Heart right ventricle (tissue), 16 donors: Measurements from ENCODE around the gene TIMM23B. TPM values are rescaled to one million over a fixed set of nuclear protein-coding genes. Genes with fewer than 3 reads are reported as not detected.
"Not testable (repeated sequence)": the region's sequence is repeated elsewhere in the genome, so short reads cannot be mapped to it uniquely, and the experiment has no call there.

Source experiments
- ATAC-seq, 8 donors: fragments of 200-7000 bp; cut with Tn5 transposase; one replicate each; pipeline ENCODE4 v1.9.1; 2020; ENCODE audit warnings: mild to moderate bottlenecking in 8 of 8, moderate library complexity in 8 of 8, moderate number of reproducible peaks in 1 of 8
- DNase-seq, 2 donors: peaks; one replicate each; pipeline ENCODE4 v3.0.0-alpha.2; 2020
- H3K27ac ChIP-seq, 10 donors: fragments of 200-600 bp; sonication (generic) in 2 of 10; one replicate each; pipeline versions ENCODE4 v1.5.0 to v1.8.0; 2020 to 2022; ENCODE audit warnings: mild to moderate bottlenecking in 3 of 10
- H3K27me3 ChIP-seq, 7 donors: fragments of 200-600 bp; one replicate each; pipeline ENCODE4 v1.8.0; 2021 to 2022; ENCODE audit warnings: mild to moderate bottlenecking in 2 of 7
- H3K36me3 ChIP-seq, 9 donors: fragments of 200-600 bp; sonication (generic) in 1 of 9; one replicate each; pipeline versions ENCODE4 v1.5.0 to v1.8.0; 2020 to 2022; ENCODE audit warnings: mild to moderate bottlenecking in 2 of 9
- H3K4me1 ChIP-seq, 9 donors: fragments of 200-600 bp; sonication (generic) in 1 of 9; one replicate each; pipeline versions ENCODE4 v1.5.0 to v1.8.0; 2020 to 2022; ENCODE audit warnings: mild to moderate bottlenecking in 4 of 9
- H3K4me3 ChIP-seq, 10 donors: fragments of 200-600 bp; sonication (generic) in 2 of 10; one replicate each; pipeline versions ENCODE4 v1.5.0 to v1.8.0; 2020 to 2022; ENCODE audit warnings: mild to moderate bottlenecking in 7 of 10, moderate library complexity in 2 of 10
- H3K9me3 ChIP-seq, 11 donors: fragments of 200-600 bp in 10 of 11; sonication (generic) in 2 of 11; one replicate each; pipeline versions ENCODE4 v1.5.0 to v1.8.0; 2013 to 2022; ENCODE audit warnings: mild to moderate bottlenecking in 2 of 11, control low read depth in 1 of 11, moderate library complexity in 1 of 11
- CTCF ChIP-seq, 9 donors: fragments of 200-600 bp; sonication (generic) in 2 of 9; IDR thresholded peaks; one replicate each; pipeline versions ENCODE4 v1.5.0 to v1.8.0; 2021 to 2022; ENCODE audit warnings: antibody characterized with exemption in 9 of 9, mild to moderate bottlenecking in 5 of 9, moderate library complexity in 1 of 9
- WGBS, 2 donors: extraction: QIAGEN DNeasy Blood & Tissue Kit; methylation state at CpG; one replicate each; pipeline ENCODE4 v1.1.7; 2013; ENCODE audit warnings: inconsistent platforms in 1 of 2; 5-methylcytosine and 5-hydroxymethylcytosine counted together
- intact Hi-C, 10 donors: fragments of 100-400 bp; cut with DNase I; formaldehyde crosslinking; loops; one replicate each; pipeline versions ENCODE4 v1.11.1 to v1.14.2; 2022
- polyA plus RNA-seq, 2 donors: library from polyadenylated mRNA; stranded (reverse); fragments of 200-250 nt; gene quantifications; one replicate each; pipeline ENCODE4 v1.2.3, GENCODE V29; 2013
- total RNA-seq, 10 donors: library from RNA; stranded (reverse); fragmentation: NEBNext Ultra II Directional in 3 of 10; extraction: Animal tissue kit (Norgen Biotek cat#: 25700) in 3 of 10; gene quantifications; one replicate each; pipeline versions ENCODE4 v1.2.1 to v1.2.4, GENCODE V29; 2021 to 2023
- donor health status: Arrhythmogenic right ventricular cardiomyopathy.
- donor health status: ischemic (EF 13 %, LVEDD 7.1; RV severe dilation, severe dysfunction).
- donor health status: healthy with polysubstance abuse.
- donor health status: DM: no; HTN: yes; CAD: no.
- donor health status: DM: no; HTN: no; CAD: no.
- donor health status: ischemic (EF 25% LVEDD 6.9; RV normal size, moderate dysfunction).
- donor health status: ischemic (EF 25% LVEDD 5.7; RV mildly dilated, moderate dysfunction).
- donor health status: healthy.
- donor health status: DM: yes; HTN: yes; CAD: no.
- donor health status: Ischemic cardiomyopathy.
- donor health status: ischemic (EF 35%, LVEDD 5.7; RV mildly dilated, moderate dysfunction).
- donor health status: nonischemic (EF 11% LVEDD 7.7; RV severe dilation, severe dysfunction).
- donor health status: DM: yes; HTN: yes; CAD: no.
- donor health status: PGD.
- donor health status: ischemic (EF 29% LVEDD 5.4; RV normal size, mild dysfunction).
- donor health status: nonischemic (EF 23%, LVEDD 6.1; RV moderate dilation, normal function).

TIMM23B gene
- total and polyA plus RNA-seq, 12 donors, result 7.6 to 22.6 (median 18.8) TPM

DNA sequence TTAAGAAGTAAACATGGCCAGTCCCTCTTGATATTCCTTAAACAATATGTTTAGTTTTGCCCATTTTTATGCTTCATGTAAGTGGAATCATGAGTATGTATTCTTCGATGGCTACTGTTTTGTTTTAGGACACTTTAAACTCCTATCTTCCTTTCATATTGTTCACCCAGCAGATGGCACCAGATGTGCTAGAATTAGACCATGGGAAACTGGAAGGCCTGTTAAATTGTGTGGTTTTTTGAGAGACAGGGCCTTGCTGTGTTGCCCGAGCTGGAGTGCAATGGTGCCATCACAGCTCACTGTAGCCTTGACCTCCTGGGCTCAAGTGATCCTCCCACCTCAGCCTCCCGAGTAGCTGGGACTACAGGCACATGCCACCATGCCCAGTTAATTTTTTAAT, 11.3 kb downstream of the TIMM23B start:
- ATAC-seq, H3K27ac ChIP-seq, intact Hi-C loops, H3K4me3 ChIP-seq, H3K9me3 ChIP-seq, H3K4me1 ChIP-seq, DNase-seq, H3K27me3 ChIP-seq: not testable (repeated sequence)
- 60 to 79% methylated on average over 3 of the region's 3 CpGs for WGBS, 2 donors
- peak in 1 of 9 donors; percentile 12 for TF ChIP-seq CTCF (IDR thresholded peaks at IDR 0.05)
- peaks cover 0 to 60% (median 5%) of the 10 kb centered on the region in 9 donors for H3K36me3 ChIP-seq

DNA sequence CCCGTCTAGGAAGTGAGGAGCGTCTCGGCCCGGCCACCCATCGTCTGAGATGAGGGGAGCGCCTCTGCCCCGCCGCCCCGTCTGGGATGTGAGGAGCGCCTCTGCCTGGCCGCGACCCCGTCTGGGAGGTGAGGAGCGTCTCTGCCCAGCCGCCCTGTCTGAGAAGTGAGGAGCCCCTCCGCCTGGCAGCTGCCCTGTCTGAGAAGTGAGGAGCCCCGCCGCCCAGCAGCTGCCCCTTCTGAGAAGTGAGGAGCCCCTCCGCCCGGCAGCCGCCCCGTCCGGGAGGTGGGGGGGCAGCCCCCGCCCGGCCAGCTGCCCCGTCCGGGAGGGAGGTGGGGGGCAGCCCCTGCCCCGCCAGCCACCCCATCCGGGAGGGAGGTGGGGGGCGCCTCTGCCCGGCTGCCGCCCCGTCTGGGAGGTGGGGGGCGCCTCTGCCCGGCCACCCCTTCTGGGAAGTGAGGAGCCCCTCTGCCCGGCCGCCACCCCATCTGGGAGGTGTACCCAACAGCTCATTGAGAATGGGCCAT, 28.5 kb downstream of the TIMM23B start:
- H3K9me3 ChIP-seq, DNase-seq, H3K27ac ChIP-seq, H3K4me1 ChIP-seq, H3K4me3 ChIP-seq, ATAC-seq, H3K27me3 ChIP-seq, intact Hi-C loops: not testable (repeated sequence)
- H3K36me3 ChIP-seq, result peaks cover 0 to 13% (median 3%) of the 10 kb centered on the region in 9 donors
- WGBS, 2 donors, result 95 to 96% methylated on average over 24 to 37 of the region's 37 CpGs

DNA sequence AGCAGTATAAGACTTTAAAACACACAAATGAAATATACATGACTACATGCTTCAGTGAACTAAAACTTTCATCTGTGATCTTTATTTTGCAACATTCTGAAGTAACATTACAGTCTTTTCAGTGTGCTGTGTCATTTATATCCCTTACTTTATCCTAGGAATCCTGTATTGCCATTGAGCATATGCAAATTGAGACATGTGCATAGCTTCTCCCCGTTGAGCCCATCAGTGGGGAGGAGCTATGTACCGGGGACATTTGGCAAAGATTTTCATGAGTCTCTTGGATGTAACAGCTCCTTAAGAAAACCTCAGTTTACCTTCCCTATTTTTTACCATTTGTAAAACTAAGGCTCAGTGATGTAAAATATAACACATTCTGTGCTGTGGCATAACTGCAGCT, 29.6 kb downstream of the TIMM23B start:
- ATAC-seq, H3K4me1 ChIP-seq, H3K27me3 ChIP-seq, H3K9me3 ChIP-seq, DNase-seq, intact Hi-C loops, H3K4me3 ChIP-seq, H3K27ac ChIP-seq: not testable (repeated sequence)
- H3K36me3 ChIP-seq, result peaks cover 0 to 13% (median 3%) of the 10 kb centered on the region in 9 donors
- 38 to 58% methylated on average over 2 of the region's 2 CpGs for WGBS, 2 donors

GRCh38 chr10:49972094-49972493, 30.2 kb downstream of the TIMM23B start:
- ATAC-seq, result peak in 2 of 8 donors; percentile 50
- DNase-seq, H3K4me1 ChIP-seq, H3K27me3 ChIP-seq, H3K27ac ChIP-seq, H3K4me3 ChIP-seq, H3K9me3 ChIP-seq, intact Hi-C loops: not testable (repeated sequence)
- peaks cover 0 to 14% (median 3%) of the 10 kb centered on the region in 9 donors for H3K36me3 ChIP-seq
- WGBS, 2 donors, result 25 to 43% methylated on average over 3 of the region's 3 CpGs

DNA sequence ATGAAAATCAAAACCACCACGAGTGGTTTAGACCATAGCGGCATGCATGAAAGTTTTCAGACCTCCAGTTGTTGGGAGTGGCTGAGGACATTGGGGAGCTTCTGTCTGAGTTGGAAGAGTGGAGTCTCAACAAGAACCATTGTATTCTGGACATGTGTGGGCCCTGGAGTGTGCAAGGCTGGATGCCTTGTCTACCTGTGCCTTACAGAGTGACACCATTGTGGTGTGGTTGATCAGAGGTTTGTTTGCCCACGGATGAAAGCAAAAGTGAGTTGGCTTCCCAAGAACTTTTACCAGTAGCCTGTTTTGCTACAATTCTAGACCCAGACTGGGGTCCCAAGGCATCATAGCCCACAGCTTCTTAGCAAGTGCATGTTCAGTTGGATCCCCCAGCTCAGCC, 35.9 kb downstream of the TIMM23B start:
- 94 to 96% methylated on average over 3 of the region's 3 CpGs for WGBS, 2 donors

GRCh38 chr10:49987207-49987606, 45.4 kb downstream of the TIMM23B start:
- H3K27me3 ChIP-seq, H3K4me3 ChIP-seq, DNase-seq, intact Hi-C loops, ATAC-seq, H3K9me3 ChIP-seq, H3K4me1 ChIP-seq, H3K27ac ChIP-seq: not testable (repeated sequence)
- peaks cover 0 to 18% (median 2%) of the 10 kb centered on the region in 9 donors for H3K36me3 ChIP-seq
- 81 to 82% methylated on average over 3 of the region's 3 CpGs for WGBS, 2 donors

More for the DNA sequence above, 35.9 kb downstream of the TIMM23B start:
- ATAC-seq, intact Hi-C loops, H3K9me3 ChIP-seq, H3K27me3 ChIP-seq, H3K4me1 ChIP-seq, DNase-seq, H3K4me3 ChIP-seq, H3K27ac ChIP-seq: not testable (repeated sequence)
- peaks cover 0 to 26% (median 3%) of the 10 kb centered on the region in 9 donors for H3K36me3 ChIP-seq

DNA sequence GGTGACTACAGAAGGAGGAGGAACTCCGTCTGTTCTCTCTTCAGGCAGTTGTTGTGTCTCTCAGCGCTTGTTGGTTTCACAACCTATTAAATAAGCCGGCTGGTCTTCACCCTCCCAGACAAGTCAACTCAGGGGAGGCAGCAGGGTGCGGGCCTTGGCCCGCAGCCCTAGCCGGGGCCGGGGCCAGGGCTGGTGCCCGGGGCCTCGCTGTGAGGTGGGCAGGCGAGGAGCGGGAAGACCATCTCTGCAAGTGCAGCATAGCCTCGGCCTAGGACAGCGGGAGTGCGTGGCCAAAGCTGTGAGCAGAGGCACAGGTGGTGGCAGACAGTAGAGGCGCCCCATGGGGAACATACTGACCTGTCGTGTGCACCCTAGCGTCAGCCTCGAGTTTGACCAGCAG, 46.5 kb downstream of the TIMM23B start, which contains the start of gene AGAP6:
Gene AGAP6 (plus strand): TSS at position 31 of the 400 bp plus-strand sequence. CDS start 310 bp downstream, at position 341.
- DNase-seq, H3K27ac ChIP-seq, intact Hi-C loops, H3K4me3 ChIP-seq, H3K9me3 ChIP-seq, ATAC-seq, H3K4me1 ChIP-seq, H3K27me3 ChIP-seq: not testable (repeated sequence)
- WGBS, 2 donors, result 93 to 96% methylated on average over 12 to 16 of the region's 18 CpGs
- peaks cover 0 to 25% (median 6%) of the 10 kb centered on the region in 9 donors for H3K36me3 ChIP-seq

DNA sequence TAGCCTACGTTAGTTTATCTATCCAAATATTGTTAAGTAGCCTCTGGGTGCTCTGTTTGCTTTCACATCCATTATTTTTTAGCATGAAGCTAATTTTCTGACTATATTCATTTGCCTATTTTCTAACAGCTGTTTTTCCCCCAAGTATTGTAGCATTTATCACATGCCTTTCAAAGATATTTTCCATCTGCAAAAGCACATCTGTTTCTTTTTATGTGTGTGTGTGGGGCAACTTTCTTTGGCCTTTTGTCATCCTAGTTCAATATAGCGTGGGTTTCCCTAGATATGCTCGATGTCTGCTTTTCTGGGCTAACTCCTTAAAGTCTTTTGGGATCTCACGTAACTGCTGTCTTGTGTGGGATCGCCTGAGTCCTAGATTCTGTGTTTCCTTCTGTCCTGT, 53.5 kb downstream of the TIMM23B start:
- H3K27me3 ChIP-seq, DNase-seq, H3K9me3 ChIP-seq, H3K4me3 ChIP-seq, H3K4me1 ChIP-seq, H3K27ac ChIP-seq, ATAC-seq, intact Hi-C loops: not testable (repeated sequence)
- 79 to 88% methylated on average over 5 of the region's 5 CpGs for WGBS, 2 donors
- H3K36me3 ChIP-seq, result peaks cover 0 to 31% (median 6%) of the 10 kb centered on the region in 9 donors

GRCh38 chr10:50014024-50014423, 72.2 kb downstream of the TIMM23B start:
- H3K27ac ChIP-seq, intact Hi-C loops, H3K4me1 ChIP-seq, H3K36me3 ChIP-seq, ATAC-seq, H3K4me3 ChIP-seq, H3K9me3 ChIP-seq, H3K27me3 ChIP-seq, DNase-seq: not testable (repeated sequence)
- WGBS, 2 donors, result 79 to 98% methylated on average over 1 to 4 of the region's 7 CpGs

DNA sequence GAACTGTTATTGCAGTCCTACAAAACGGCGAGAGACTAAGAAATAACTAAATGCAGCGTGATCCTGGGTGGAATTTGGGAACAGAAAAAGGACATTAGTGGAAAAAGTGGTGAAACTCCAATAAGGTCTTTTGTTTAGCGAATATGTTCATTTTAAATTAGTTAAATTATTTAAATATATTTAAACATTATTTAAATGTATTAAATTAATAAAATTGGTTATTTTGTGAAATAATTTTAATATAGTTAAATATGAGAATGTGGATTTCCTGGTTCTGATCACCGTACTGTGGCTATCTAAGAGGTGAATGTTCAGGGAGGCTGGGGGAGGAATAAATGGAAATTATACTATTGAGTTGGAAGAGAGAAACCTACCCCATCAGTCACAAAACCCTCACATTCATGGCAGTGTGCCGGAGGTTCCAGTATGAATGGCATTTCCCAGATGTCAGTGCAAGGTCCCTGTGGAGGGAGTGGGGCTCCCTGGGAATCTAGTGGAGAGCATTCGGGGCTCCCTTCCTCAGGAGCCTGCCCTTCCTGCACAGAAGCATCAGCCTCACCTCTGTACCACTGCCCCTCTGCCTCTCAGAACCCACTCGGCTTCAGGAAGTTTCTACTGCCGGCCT, 73.9 kb downstream of the TIMM23B start:
- DNase-seq, H3K4me3 ChIP-seq, H3K27me3 ChIP-seq, H3K36me3 ChIP-seq, intact Hi-C loops, H3K27ac ChIP-seq, H3K4me1 ChIP-seq, ATAC-seq, H3K9me3 ChIP-seq: not testable (repeated sequence)
- WGBS, 2 donors, result 64 to 71% methylated on average over 9 of the region's 9 CpGs
